Measurements from ENCODE around the gene POLR2E. TPM values are rescaled to one million over a fixed set of nuclear protein-coding genes. Genes with fewer than 3 reads are reported as not detected.
A peak's percentile ranks its signal among the peaks of the same experiment; 100 is the strongest.

POLR2E gene
- total and polyA plus RNA-seq, 2 of the 13 experiments (the other 11 are each of a cell fraction or from before 2014, with no cell fraction given), result 140 to 272 TPM

DNA sequence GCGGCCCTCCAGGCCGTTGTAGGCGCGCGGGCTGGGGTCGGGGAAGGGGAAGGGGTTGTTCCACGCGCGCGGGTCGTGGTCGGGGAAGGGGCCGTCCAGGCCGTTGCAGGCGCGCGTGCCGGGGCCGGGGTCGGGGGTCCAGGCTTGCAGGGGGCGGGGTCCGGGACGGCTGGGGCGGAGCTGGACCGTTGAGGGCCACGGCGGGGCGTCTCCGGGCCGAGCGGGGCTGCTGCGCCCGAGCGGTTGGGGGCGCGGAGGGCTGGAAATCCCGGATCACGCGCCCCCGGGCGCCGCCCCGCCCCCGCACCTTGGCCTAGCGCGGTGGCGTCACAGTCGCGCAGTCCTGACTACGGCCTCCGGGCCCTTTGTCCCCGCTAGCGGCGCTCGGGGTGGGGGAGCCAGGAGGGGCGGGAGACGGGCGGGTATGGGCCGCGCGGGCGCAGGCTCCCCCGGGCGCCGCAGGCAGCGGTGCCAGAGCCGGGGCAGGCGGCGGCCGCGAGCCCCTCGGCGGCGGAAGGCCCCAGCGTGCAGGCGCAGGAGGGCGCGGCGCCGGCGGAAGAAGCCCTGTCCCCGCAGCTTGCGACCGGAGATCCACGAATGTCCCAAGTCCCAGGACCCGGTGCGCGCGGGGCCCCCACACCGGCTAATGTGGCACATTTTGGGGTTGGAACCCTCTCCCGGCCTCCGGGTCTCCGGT, 9.3 kb upstream of the POLR2E start:
- in situ Hi-C loops (cut with HindIII; ENCODE audit: extremely low pct_ligation_motif_present, low pct_unique_long_range_greater_than_20kb), result loop anchor here (5.0 kb wide), 1 partner anchor 37 kb away; the partner anchor contains the start of gene ARHGAP45
- Histone ChIP-seq H3K27ac (ENCODE audit: extremely low read length, insufficient read depth, low read length) (peak overlapping the region; percentile 100), H3K9me3 (ENCODE audit: low read length) (no peaks in the 10 kb centered on the region), H3K4me3 (replicated peaks in 1 of 3; ENCODE audit: insufficient read depth in 1 of 3, low read depth in 2 of 3, low read length in 3 of 3) (peak overlapping the region; percentile 89 to 92 (median 89)), H3K36me3 (replicated peaks in 1 of 2; ENCODE audit: control insufficient read depth in 1 of 2, insufficient read depth in 2 of 2, low read length in 2 of 2) (peaks cover 6 to 20% of the 10 kb centered on the region in 2 experiments; a peak in 3 of 5 replicates), H2AFZ (ENCODE audit: low read length) (no peak overlapping the region), H3K9ac (ENCODE audit: insufficient read depth, low read depth, low read length) (peak overlapping the region; percentile 98), H3K4me2 (ENCODE audit: low read depth, low read length) (peak overlapping the region; percentile 85), H3K4me1 (ENCODE audit: insufficient read depth, low read length) (peaks cover 68% of the 10 kb centered on the region), H3K27me3 (ENCODE audit: control insufficient read depth in 1 of 2, insufficient read depth in 2 of 2, low read length in 2 of 2) (no peaks in the 10 kb centered on the region), H3K79me2 (ENCODE audit: insufficient read depth, low read length) (peaks cover 11% of the 10 kb centered on the region), H4K20me1 (ENCODE audit: insufficient read depth, low read length) (peaks cover 15% of the 10 kb centered on the region; the same call in 1 of the 2 replicates)
- ChIA-PET POLR2A (interaction anchor here (0.6 to 4.1 kb wide), 12 partner anchors 8 to 165 kb away, joined by 3 to 28 read pairs (median 5); partner anchors contain the start of genes ARHGAP45, CIRBP, RNU6-2 and SBNO2), CTCF (ENCODE audit: low intra/inter-chr PET ratio, low total read pairs) (no interaction called here)
- intact Hi-C loops (cut with micrococcal nuclease; ENCODE audit: unreplicated experiment), result loop anchor here (10.0 kb wide), 1 partner anchor 50 kb away; no protein-coding TSS in a partner anchor
- ATAC-seq, result peak; percentile 61
- FAIRE-seq, result no peak
- BruUV-seq (replicated peaks), result no TSS peak
- peak; percentile 72 for DNase-seq (ENCODE audit: low spot score)
- WGBS (ENCODE audit: low lambda C conversion rate), result 0% methylated on average over 13 of the region's 93 CpGs
- TF ChIP-seq ZHX2 (IDR thresholded peaks at IDR 0.05; ENCODE audit: low read depth) (0 out of 2 replicates have a peak, but pooled peaks have one; percentile 47), ZHX2 (CRISPR knock-in tag; IDR thresholded peaks at IDR 0.05; ENCODE audit: borderline replicate concordance) (no peak), POLR2AphosphoS2 (IDR thresholded peaks at IDR 0.05; ENCODE audit: low read depth, low read length) (no peak), ZNF768 (CRISPR knock-in tag; IDR thresholded peaks at IDR 0.05) (no peak), MTA1 (CRISPR knock-in tag; IDR thresholded peaks at IDR 0.05; ENCODE audit: borderline replicate concordance) (no peak), ZNF780A (CRISPR knock-in tag; IDR thresholded peaks at IDR 0.05) (no peak), ZNF337 (CRISPR knock-in tag; IDR thresholded peaks at IDR 0.05; ENCODE audit: borderline replicate concordance, low read depth) (no peak), ZIK1 (CRISPR knock-in tag; IDR thresholded peaks at IDR 0.05; ENCODE audit: borderline replicate concordance, low read depth) (no peak), ZNF713 (CRISPR knock-in tag; IDR thresholded peaks at IDR 0.05) (no peak), ZMYM4 (CRISPR knock-in tag; IDR thresholded peaks at IDR 0.05) (peak; percentile 23; the same call in 1 of the 2 replicates), ZFP62 (CRISPR knock-in tag; IDR thresholded peaks at IDR 0.05) (no peak), ZNF772 (CRISPR knock-in tag; IDR thresholded peaks at IDR 0.05) (no peak), EED (CRISPR knock-in tag; IDR thresholded peaks at IDR 0.05) (no peak), SMAD1 (CRISPR knock-in tag; IDR thresholded peaks at IDR 0.05; ENCODE audit: borderline replicate concordance, low read depth) (no peak)
- TF ChIP-seq, protein P1, sequence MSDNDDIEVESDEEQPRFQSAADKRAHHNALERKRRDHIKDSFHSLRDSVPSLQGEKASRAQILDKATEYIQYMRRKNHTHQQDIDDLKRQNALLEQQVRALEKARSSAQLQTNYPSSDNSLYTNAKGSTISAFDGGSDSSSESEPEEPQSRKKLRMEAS (IDR thresholded peaks at IDR 0.05), result peak; percentile 10; the same call in 1 of the 2 replicates
- TF ChIP-seq, protein P2, sequence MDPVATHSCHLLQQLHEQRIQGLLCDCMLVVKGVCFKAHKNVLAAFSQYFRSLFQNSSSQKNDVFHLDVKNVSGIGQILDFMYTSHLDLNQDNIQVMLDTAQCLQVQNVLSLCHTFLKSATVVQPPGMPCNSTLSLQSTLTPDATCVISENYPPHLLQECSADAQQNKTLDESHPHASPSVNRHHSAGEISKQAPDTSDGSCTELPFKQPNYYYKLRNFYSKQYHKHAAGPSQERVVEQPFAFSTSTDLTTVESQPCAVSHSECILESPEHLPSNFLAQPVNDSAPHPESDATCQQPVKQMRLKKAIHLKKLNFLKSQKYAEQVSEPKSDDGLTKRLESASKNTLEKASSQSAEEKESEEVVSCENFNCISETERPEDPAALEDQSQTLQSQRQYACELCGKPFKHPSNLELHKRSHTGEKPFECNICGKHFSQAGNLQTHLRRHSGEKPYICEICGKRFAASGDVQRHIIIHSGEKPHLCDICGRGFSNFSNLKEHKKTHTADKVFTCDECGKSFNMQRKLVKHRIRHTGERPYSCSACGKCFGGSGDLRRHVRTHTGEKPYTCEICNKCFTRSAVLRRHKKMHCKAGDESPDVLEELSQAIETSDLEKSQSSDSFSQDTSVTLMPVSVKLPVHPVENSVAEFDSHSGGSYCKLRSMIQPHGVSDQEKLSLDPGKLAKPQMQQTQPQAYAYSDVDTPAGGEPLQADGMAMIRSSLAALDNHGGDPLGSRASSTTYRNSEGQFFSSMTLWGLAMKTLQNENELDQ (CRISPR knock-in tag; IDR thresholded peaks at IDR 0.05; ENCODE audit: borderline replicate concordance), result no peak
